Activated CD8-positive, alpha-beta memory T cell treated with anti-CD3 and anti-CD28 coated beads, Interleukin-2, amount 10 ng/mL, durations not matched to agents 7 days and 5 days (primary cell): ENCODE results near the gene KCNAB1. TPM values are rescaled to one million over a fixed set of nuclear protein-coding genes. Genes with fewer than 3 reads are reported as not detected.

ENCODE experiments used
- ATAC-seq: fragments of 150-1000 bp; cut with Tn5 transposase; one replicate; pipeline ENCODE4 v1.10.0; 2021; ENCODE audit warnings: moderate library complexity
- CTCF ChIA-PET: fragments of 350-600 bp; sonication (Branson Sonifier 250); formaldehyde crosslinking; loops from one replicate; lab custom pipeline; 2021; ENCODE audit warnings: antibody characterized with exemption; lab: Charles Lee
- DNase-seq: peaks from one replicate; pipeline ENCODE4 v3.0.0-alpha.2; 2020
- H3K27ac Mint-ChIP-seq: one replicate; pipeline ENCODE4 v1.8.0; 2021; ENCODE audit warnings: mild to moderate bottlenecking, mixed read lengths
- H3K27me3 Mint-ChIP-seq: one replicate; pipeline ENCODE4 v1.8.0; 2021; ENCODE audit warnings: mixed read lengths
- H3K36me3 Mint-ChIP-seq: one replicate; pipeline ENCODE4 v1.8.0; 2021; ENCODE audit warnings: mild to moderate bottlenecking, mixed read lengths
- H3K4me1 Mint-ChIP-seq: one replicate; pipeline ENCODE4 v1.8.0; 2021; ENCODE audit warnings: mixed read lengths
- H3K4me3 Mint-ChIP-seq: one replicate; pipeline ENCODE4 v1.8.0; 2021; ENCODE audit warnings: mild to moderate bottlenecking, moderate library complexity, mixed read lengths
- H3K9me3 Mint-ChIP-seq: one replicate; pipeline ENCODE4 v1.8.0; 2022; ENCODE audit warnings: low read depth, mixed read lengths
- total RNA-seq, 2 experiments: library from RNA; stranded (reverse); gene quantifications; one replicate each; pipeline ENCODE4 v1.2.3, GENCODE V29; 2021

The KCNAB1 gene
- total RNA-seq, 2 experiments from 2014 or later: 0.19 TPM; not detected in 1

- H3K4me1 Mint-ChIP-seq: no peaks in the 10 kb centered on the region
- H3K9me3 Mint-ChIP-seq: no peaks in the 10 kb centered on the region
- CTCF ChIA-PET: interaction anchor here (1.0 kb wide), 1 partner anchor 562 kb away, joined by 3 read pairs; no protein-coding TSS in a partner anchor
- no peak for DNase-seq
- peaks cover 40% of the 10 kb centered on the region for H3K27me3 Mint-ChIP-seq
- H3K36me3 Mint-ChIP-seq: no peaks in the 10 kb centered on the region
- no peak for ATAC-seq
- no peak overlapping the region for H3K4me3 Mint-ChIP-seq
- no peak overlapping the region for H3K27ac Mint-ChIP-seq
Measured at GRCh38 chr3:156575641-156576040, 455.3 kb downstream of the KCNAB1 start.

- no peaks in the 10 kb centered on the region for H3K36me3 Mint-ChIP-seq
- no peaks in the 10 kb centered on the region for H3K4me1 Mint-ChIP-seq
- no peak for ATAC-seq
- no peak overlapping the region for H3K27ac Mint-ChIP-seq
- H3K4me3 Mint-ChIP-seq: no peak overlapping the region
- no peak for DNase-seq
- CTCF ChIA-PET: interaction anchor here (1.0 kb wide), 1 partner anchor 561 kb away, joined by 3 read pairs; no protein-coding TSS in a partner anchor
- no peaks in the 10 kb centered on the region for H3K9me3 Mint-ChIP-seq
- peaks cover 40% of the 10 kb centered on the region for H3K27me3 Mint-ChIP-seq
Measured at GRCh38 chr3:156576051-156576450, 455.7 kb downstream of the KCNAB1 start.

GRCh38 chr3:156576651-156577348 is 456.4 kb downstream of the KCNAB1 start:
- no peak overlapping the region for H3K4me3 Mint-ChIP-seq
- peaks cover 40% of the 10 kb centered on the region for H3K27me3 Mint-ChIP-seq
- no peaks in the 10 kb centered on the region for H3K9me3 Mint-ChIP-seq
- ATAC-seq (no peak), DNase-seq (no peak)
- CTCF ChIA-PET: interaction anchor here (1.0 kb wide), 1 partner anchor 560 kb away, joined by 3 read pairs; no protein-coding TSS in a partner anchor
- no peaks in the 10 kb centered on the region for H3K4me1 Mint-ChIP-seq
- H3K27ac Mint-ChIP-seq: no peak overlapping the region
- no peaks in the 10 kb centered on the region for H3K36me3 Mint-ChIP-seq

- H3K9me3 Mint-ChIP-seq: no peaks in the 10 kb centered on the region
- ATAC-seq (no peak), DNase-seq (no peak)
- CTCF ChIA-PET: no interaction called here
- H3K4me3 Mint-ChIP-seq: no peak overlapping the region
- H3K36me3 Mint-ChIP-seq: no peaks in the 10 kb centered on the region
- H3K27ac Mint-ChIP-seq: no peak overlapping the region
- H3K27me3 Mint-ChIP-seq: peaks cover 34% of the 10 kb centered on the region
- H3K4me1 Mint-ChIP-seq: peaks cover 1% of the 10 kb centered on the region
Measured at GRCh38 chr3:156577736-156578135, 457.4 kb downstream of the KCNAB1 start.

GRCh38 chr3:156579427-156579851 is 459.1 kb downstream of the KCNAB1 start:
- Mint-ChIP-seq H3K4me1 (peaks cover 9% of the 10 kb centered on the region), H3K4me3 (no peak overlapping the region), H3K27ac (no peak overlapping the region), H3K9me3 (no peaks in the 10 kb centered on the region), H3K27me3 (peaks cover 23% of the 10 kb centered on the region), H3K36me3 (no peaks in the 10 kb centered on the region)
- CTCF ChIA-PET: no interaction called here
- DNase-seq (no peak), ATAC-seq (no peak)

GRCh38 chr3:156581033-156581432 is 460.7 kb downstream of the KCNAB1 start:
- Mint-ChIP-seq H3K4me1 (peaks cover 9% of the 10 kb centered on the region), H3K4me3 (no peak overlapping the region), H3K27ac (no peak overlapping the region), H3K27me3 (peaks cover 10% of the 10 kb centered on the region), H3K36me3 (no peaks in the 10 kb centered on the region), H3K9me3 (no peaks in the 10 kb centered on the region)
- ATAC-seq (no peak), DNase-seq (no peak)
- CTCF ChIA-PET: no interaction called here

GRCh38 chr3:156581954-156582353 is 461.6 kb downstream of the KCNAB1 start:
- Mint-ChIP-seq H3K27ac (no peak overlapping the region), H3K4me3 (no peak overlapping the region), H3K27me3 (peaks cover 6% of the 10 kb centered on the region), H3K4me1 (peaks cover 9% of the 10 kb centered on the region), H3K9me3 (no peaks in the 10 kb centered on the region), H3K36me3 (no peaks in the 10 kb centered on the region)
- no peak for ATAC-seq
- DNase-seq: no peak
- CTCF ChIA-PET: no interaction called here

GRCh38 chr3:156582532-156583183 is 462.3 kb downstream of the KCNAB1 start:
- CTCF ChIA-PET: no interaction called here
- Mint-ChIP-seq H3K27me3 (peaks cover 5% of the 10 kb centered on the region), H3K4me3 (no peak overlapping the region), H3K4me1 (peaks cover 9% of the 10 kb centered on the region), H3K27ac (no peak overlapping the region), H3K9me3 (no peaks in the 10 kb centered on the region), H3K36me3 (no peaks in the 10 kb centered on the region)
- ATAC-seq: no peak
- DNase-seq: no peak

GRCh38 chr3:156583469-156583868 is 463.1 kb downstream of the KCNAB1 start:
- Mint-ChIP-seq H3K27me3 (peaks cover 4% of the 10 kb centered on the region), H3K4me3 (no peak overlapping the region), H3K27ac (no peak overlapping the region), H3K4me1 (peaks cover 9% of the 10 kb centered on the region), H3K36me3 (no peaks in the 10 kb centered on the region), H3K9me3 (no peaks in the 10 kb centered on the region)
- DNase-seq: no peak
- CTCF ChIA-PET: no interaction called here
- no peak for ATAC-seq

- Mint-ChIP-seq H3K36me3 (peaks cover 2% of the 10 kb centered on the region), H3K27me3 (peaks cover 9% of the 10 kb centered on the region), H3K27ac (no peak overlapping the region), H3K4me3 (no peak overlapping the region), H3K9me3 (peaks cover 2% of the 10 kb centered on the region), H3K4me1 (peaks cover 9% of the 10 kb centered on the region)
- DNase-seq (no peak), ATAC-seq (no peak)
- CTCF ChIA-PET: no interaction called here
Measured at GRCh38 chr3:156586905-156587759, 466.8 kb downstream of the KCNAB1 start.

- H3K9me3 Mint-ChIP-seq: peaks cover 2% of the 10 kb centered on the region
- H3K36me3 Mint-ChIP-seq: peaks cover 2% of the 10 kb centered on the region
- H3K4me1 Mint-ChIP-seq: peaks cover 8% of the 10 kb centered on the region
- DNase-seq (no peak), ATAC-seq (no peak)
- CTCF ChIA-PET: no interaction called here
- H3K4me3 Mint-ChIP-seq: no peak overlapping the region
- no peak overlapping the region for H3K27ac Mint-ChIP-seq
- peaks cover 9% of the 10 kb centered on the region for H3K27me3 Mint-ChIP-seq
Measured at GRCh38 chr3:156587760-156588069, 467.3 kb downstream of the KCNAB1 start.
